HG03095 (cell line): ENCODE data around the gene KIRREL3.

Experiments
- ATAC-seq: cut with Tn5 transposase; IDR thresholded peaks from one replicate; pipeline ENCODE4 v1.9.1; 2021; ENCODE audit warnings: moderate library complexity; ENCODE audit not compliant: unreplicated experiment

Gene KIRREL3

GRCh38 chr11:126547691-126548090 is 452.9 kb downstream of the KIRREL3 start:
- no peak for ATAC-seq

GRCh38 chr11:126547161-126547560 is 453.4 kb downstream of the KIRREL3 start:
- no peak for ATAC-seq

GRCh38 chr11:126546694-126547093 is 453.9 kb downstream of the KIRREL3 start:
- ATAC-seq, result no peak

GRCh38 chr11:126546191-126546590 is 454.4 kb downstream of the KIRREL3 start:
- no peak for ATAC-seq

GRCh38 chr11:126545057-126545555 is 455.5 kb downstream of the KIRREL3 start:
- no peak for ATAC-seq

GRCh38 chr11:126544108-126545056 is 456.2 kb downstream of the KIRREL3 start:
- no peak for ATAC-seq

- no peak for ATAC-seq
Observed at GRCh38 chr11:126543691-126544090, 456.9 kb downstream of the KIRREL3 start.

GRCh38 chr11:126542334-126543015 is 458.1 kb downstream of the KIRREL3 start:
- ATAC-seq, result no peak

GRCh38 chr11:126538071-126538470 is 462.5 kb downstream of the KIRREL3 start:
- ATAC-seq, result no peak

GRCh38 chr11:126537492-126537891 is 463.1 kb downstream of the KIRREL3 start:
- ATAC-seq, result no peak

- ATAC-seq, result no peak
Observed at GRCh38 chr11:126534141-126534805, 466.3 kb downstream of the KIRREL3 start.

- no peak for ATAC-seq
Observed at GRCh38 chr11:126533560-126533959, 467.0 kb downstream of the KIRREL3 start.

GRCh38 chr11:126530416-126530815 is 470.2 kb downstream of the KIRREL3 start:
- no peak for ATAC-seq

- no peak for ATAC-seq
Observed at GRCh38 chr11:126529037-126529436, 471.5 kb downstream of the KIRREL3 start.

- ATAC-seq, result no peak
Observed at GRCh38 chr11:126528075-126528474, 472.5 kb downstream of the KIRREL3 start.

- ATAC-seq, result no peak
Observed at GRCh38 chr11:126527651-126528050, 472.9 kb downstream of the KIRREL3 start.

- ATAC-seq, result no peak
Observed at GRCh38 chr11:126526471-126526870, 474.1 kb downstream of the KIRREL3 start.

GRCh38 chr11:126525702-126526101 is 474.9 kb downstream of the KIRREL3 start:
- no peak for ATAC-seq

- ATAC-seq, result no peak
Observed at GRCh38 chr11:126525216-126525615, 475.4 kb downstream of the KIRREL3 start.

GRCh38 chr11:126523441-126524205 is 476.9 kb downstream of the KIRREL3 start:
- ATAC-seq, result no peak

GRCh38 chr11:126522606-126523005 is 478.0 kb downstream of the KIRREL3 start:
- no peak for ATAC-seq
